ENCODE data around the gene HIVEP3.

The HIVEP3 gene

GRCh38 chr1:41493117-41493536 is 425.6 kb downstream of the HIVEP3 start:
- Histone ChIP-seq H4K20me1 (ENCODE audit: insufficient read depth, low read length) (no peaks in the 10 kb centered on the region), H3K36me3 (ENCODE audit: insufficient read depth, low read length) (no peaks in the 10 kb centered on the region), H3K9me2 (ENCODE audit: low read depth, low read length) (no peaks in the 10 kb centered on the region), H3K4me2 (ENCODE audit: low read length) (no peak overlapping the region), H3F3A (ENCODE audit: insufficient read depth, low read length) (no peaks in the 10 kb centered on the region), H2AFZ (ENCODE audit: low read length) (no peak overlapping the region), H3K79me2 (ENCODE audit: insufficient read depth, low read length) (no peaks in the 10 kb centered on the region), H3K4me1 (ENCODE audit: insufficient read depth, low read length, severe bottlenecking) (peaks cover 5% of the 10 kb centered on the region), H3K9ac (ENCODE audit: low read length) (no peak overlapping the region), H3K4me3 (ENCODE audit: low read depth, low read length, poor library complexity, severe bottlenecking) (no peak overlapping the region), H3K9me3 (ENCODE audit: low read length) (no peaks in the 10 kb centered on the region), H3K27ac (ENCODE audit: low read depth, low read length, poor library complexity, severe bottlenecking) (no peak overlapping the region), H3K27me3 (ENCODE audit: insufficient read depth, low read length) (peaks cover 2% of the 10 kb centered on the region; the same call in 1 of the 2 replicates)
- TF ChIP-seq EZH2 (IDR thresholded peaks at IDR 0.05; ENCODE audit: borderline replicate concordance, low read length) (no peak), CTCF (IDR thresholded peaks at IDR 0.05; ENCODE audit: low read length) (no peak)

GRCh38 chr1:41492341-41492848 is 426.3 kb downstream of the HIVEP3 start:
- Histone ChIP-seq H3K9me3 (ENCODE audit: low read length) (no peaks in the 10 kb centered on the region), H3K4me3 (ENCODE audit: low read depth, low read length, poor library complexity, severe bottlenecking) (no peak overlapping the region), H3F3A (ENCODE audit: insufficient read depth, low read length) (no peaks in the 10 kb centered on the region), H3K9ac (ENCODE audit: low read length) (no peak overlapping the region), H3K79me2 (ENCODE audit: insufficient read depth, low read length) (no peaks in the 10 kb centered on the region), H3K27ac (ENCODE audit: low read depth, low read length, poor library complexity, severe bottlenecking) (no peak overlapping the region), H3K4me2 (ENCODE audit: low read length) (no peak overlapping the region), H3K4me1 (ENCODE audit: insufficient read depth, low read length, severe bottlenecking) (peaks cover 5% of the 10 kb centered on the region), H3K36me3 (ENCODE audit: insufficient read depth, low read length) (no peaks in the 10 kb centered on the region), H2AFZ (ENCODE audit: low read length) (no peak overlapping the region), H4K20me1 (ENCODE audit: insufficient read depth, low read length) (no peaks in the 10 kb centered on the region), H3K27me3 (ENCODE audit: insufficient read depth, low read length) (peaks cover 2% of the 10 kb centered on the region; the same call in 1 of the 2 replicates), H3K9me2 (ENCODE audit: low read depth, low read length) (no peaks in the 10 kb centered on the region)
- TF ChIP-seq CTCF (IDR thresholded peaks at IDR 0.05; ENCODE audit: low read length), result peak; percentile 83
- TF ChIP-seq EZH2 (IDR thresholded peaks at IDR 0.05; ENCODE audit: borderline replicate concordance, low read length), result no peak

GRCh38 chr1:41490911-41491310 is 427.8 kb downstream of the HIVEP3 start:
- no peak overlapping the region for H2AFZ ChIP-seq (ENCODE audit: low read length)
- peaks cover 2% of the 10 kb centered on the region for H3K4me1 ChIP-seq (ENCODE audit: insufficient read depth, low read length, severe bottlenecking)
- TF ChIP-seq CTCF (IDR thresholded peaks at IDR 0.05; ENCODE audit: low read length) (no peak), EZH2 (IDR thresholded peaks at IDR 0.05; ENCODE audit: borderline replicate concordance, low read length) (no peak)
- H3F3A ChIP-seq (ENCODE audit: insufficient read depth, low read length), result no peaks in the 10 kb centered on the region
- H3K4me2 ChIP-seq (ENCODE audit: low read length), result no peak overlapping the region
- 0 out of 2 replicates have a peak, but pooled peaks cover 2% of the 10 kb centered on the region for H3K27me3 ChIP-seq (ENCODE audit: insufficient read depth, low read length)
- no peaks in the 10 kb centered on the region for H3K79me2 ChIP-seq (ENCODE audit: insufficient read depth, low read length)
- no peak overlapping the region for H3K9ac ChIP-seq (ENCODE audit: low read length)
- no peak overlapping the region for H3K27ac ChIP-seq (ENCODE audit: low read depth, low read length, poor library complexity, severe bottlenecking)
- H3K36me3 ChIP-seq (ENCODE audit: insufficient read depth, low read length), result no peaks in the 10 kb centered on the region
- H3K4me3 ChIP-seq (ENCODE audit: low read depth, low read length, poor library complexity, severe bottlenecking), result no peak overlapping the region
- no peaks in the 10 kb centered on the region for H3K9me3 ChIP-seq (ENCODE audit: low read length)
- H3K9me2 ChIP-seq (ENCODE audit: low read depth, low read length), result no peaks in the 10 kb centered on the region
- H4K20me1 ChIP-seq (ENCODE audit: insufficient read depth, low read length), result no peaks in the 10 kb centered on the region

Data from OCI-LY1 (cell line).